Measurements from ENCODE around the gene PHYH. TPM values are rescaled to one million over a fixed set of nuclear protein-coding genes. Genes with fewer than 3 reads are reported as not detected.

Gene PHYH
- total and polyA plus RNA-seq, 11 donors = 58.1 to 181 (median 147) TPM

GRCh38 chr10:13347043-13347499, 47.2 kb upstream of the PHYH start:
- H3K4me3 ChIP-seq = peak overlapping the region; percentile 62 to 92 (median 88)

GRCh38 chr10:13346283-13347042, 46.6 kb upstream of the PHYH start:
- peaks cover 0 to 4% (median 0%) of the 10 kb centered on the region in 9 donors for H3K27me3 ChIP-seq
- peak overlapping the region; percentile 92 to 98 (median 95) for H3K27ac ChIP-seq
- 5 to 11% (median 6%) methylated on average over 18 of the region's 18 CpGs for WGBS, 4 donors
- H3K4me1 ChIP-seq = peaks cover 0 to 40% (median 22%) of the 10 kb centered on the region in 12 donors
- H3K36me3 ChIP-seq = peaks cover 0 to 8% (median 5%) of the 10 kb centered on the region in 9 donors
- H3K9me3 ChIP-seq = no peaks in the 10 kb centered on the region
- peak in 2 of 5 donors; percentile 18 to 34 for DNase-seq
- TF ChIP-seq, protein P1, sequence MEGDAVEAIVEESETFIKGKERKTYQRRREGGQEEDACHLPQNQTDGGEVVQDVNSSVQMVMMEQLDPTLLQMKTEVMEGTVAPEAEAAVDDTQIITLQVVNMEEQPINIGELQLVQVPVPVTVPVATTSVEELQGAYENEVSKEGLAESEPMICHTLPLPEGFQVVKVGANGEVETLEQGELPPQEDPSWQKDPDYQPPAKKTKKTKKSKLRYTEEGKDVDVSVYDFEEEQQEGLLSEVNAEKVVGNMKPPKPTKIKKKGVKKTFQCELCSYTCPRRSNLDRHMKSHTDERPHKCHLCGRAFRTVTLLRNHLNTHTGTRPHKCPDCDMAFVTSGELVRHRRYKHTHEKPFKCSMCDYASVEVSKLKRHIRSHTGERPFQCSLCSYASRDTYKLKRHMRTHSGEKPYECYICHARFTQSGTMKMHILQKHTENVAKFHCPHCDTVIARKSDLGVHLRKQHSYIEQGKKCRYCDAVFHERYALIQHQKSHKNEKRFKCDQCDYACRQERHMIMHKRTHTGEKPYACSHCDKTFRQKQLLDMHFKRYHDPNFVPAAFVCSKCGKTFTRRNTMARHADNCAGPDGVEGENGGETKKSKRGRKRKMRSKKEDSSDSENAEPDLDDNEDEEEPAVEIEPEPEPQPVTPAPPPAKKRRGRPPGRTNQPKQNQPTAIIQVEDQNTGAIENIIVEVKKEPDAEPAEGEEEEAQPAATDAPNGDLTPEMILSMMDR (IDR thresholded peaks at IDR 0.05) = no peak
- no peak for TF ChIP-seq POLR2A (IDR thresholded peaks at IDR 0.05)
- peak overlapping the region; percentile 62 to 92 (median 88) for H3K4me3 ChIP-seq
- no peak for ATAC-seq
- intact Hi-C loops (cut with DNase I) = loop anchor here in 7 of 10 donors (2.0 to 5.0 kb wide), 4 partner anchors 44 to 184 kb away; partner anchors contain the start of genes PHYH (in 4 of the 7) and MCM10 (in 1 of the 7)

More at GRCh38 chr10:13347043-13347499, 47.2 kb upstream of the PHYH start:
- peak in 3 of 5 donors; percentile 27 to 48 (median 35) for DNase-seq
- Histone ChIP-seq H3K4me1 (peaks cover 0 to 38% (median 22%) of the 10 kb centered on the region in 12 donors), H3K27ac (peak overlapping the region; percentile 92 to 98 (median 95)), H3K27me3 (peaks cover 0 to 10% (median 2%) of the 10 kb centered on the region in 9 donors), H3K36me3 (peaks cover 0 to 8% (median 5%) of the 10 kb centered on the region in 9 donors), H3K9me3 (no peaks in the 10 kb centered on the region)
- WGBS, 4 donors = 0 to 1% (median 0%) methylated on average over 20 to 47 of the region's 47 CpGs
- intact Hi-C loops (cut with DNase I) = loop anchor here in 7 of 10 donors (2.0 to 5.0 kb wide), 4 partner anchors 44 to 185 kb away; partner anchors contain the start of genes PHYH (in 4 of the 7) and MCM10 (in 1 of the 7)
- TF ChIP-seq, protein P1 (IDR thresholded peaks at IDR 0.05) = no peak
- TF ChIP-seq POLR2A (IDR thresholded peaks at IDR 0.05) = no peak
- ATAC-seq = peak in 3 of 4 donors; percentile 29 to 32 (median 31)

GRCh38 chr10:13340626-13341376, 40.9 kb upstream of the PHYH start:
- TF ChIP-seq POLR2A (IDR thresholded peaks at IDR 0.05) = no peak
- TF ChIP-seq, protein P1 (IDR thresholded peaks at IDR 0.05) = no peak
- WGBS, 4 donors = 78 to 83% (median 82%) methylated on average over 12 of the region's 12 CpGs
- Histone ChIP-seq H3K4me1 (peaks cover 0 to 49% (median 28%) of the 10 kb centered on the region in 12 donors), H3K4me3 (peak overlapping the region in 5 of 12 donors; percentile 1 to 25 (median 22)), H3K27ac (peak overlapping the region in 4 of 12 donors; percentile 28 to 65 (median 42)), H3K27me3 (no peaks in the 10 kb centered on the region), H3K9me3 (no peaks in the 10 kb centered on the region), H3K36me3 (peaks cover 0 to 32% (median 19%) of the 10 kb centered on the region in 9 donors)
- intact Hi-C loops (cut with DNase I) = no loop called here
- DNase-seq (no peak), ATAC-seq (no peak)

Measured in heart left ventricle (tissue), 16 donors.